ENCODE results near the gene HEATR3. TPM values are rescaled to one million over a fixed set of nuclear protein-coding genes. Genes with fewer than 3 reads are reported as not detected.

Gene HEATR3
- total and polyA plus RNA-seq, 2 of the 13 experiments (the other 11 are each of a cell fraction or from before 2014, with no cell fraction given), result 22.4 to 52.4 TPM

DNA sequence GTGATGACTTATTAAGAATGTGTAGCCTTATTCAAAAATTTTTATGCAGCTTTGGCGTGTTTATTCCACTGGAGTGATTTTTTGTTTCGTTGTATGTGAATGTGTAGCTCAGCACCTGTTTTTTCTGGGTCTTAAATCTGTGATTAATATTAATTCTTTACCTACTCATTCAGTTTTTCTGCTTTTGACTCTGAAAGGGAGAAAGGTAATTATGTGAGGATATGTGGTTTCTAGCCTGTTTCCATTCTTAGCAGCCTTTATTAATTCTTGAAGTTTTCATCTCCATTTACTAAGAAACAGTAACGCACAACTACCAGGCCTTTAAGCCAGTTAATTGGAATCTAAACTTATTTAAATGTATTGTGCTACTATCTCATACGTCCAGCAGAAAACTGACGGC lies 7.0 kb downstream of the HEATR3 start:
- FAIRE-seq, result no peak
- BruUV-seq (replicated peaks), result no TSS peak
- TF ChIP-seq SCMH1 (CRISPR knock-in tag; IDR thresholded peaks at IDR 0.05; ENCODE audit: borderline replicate concordance), result no peak
- TF ChIP-seq ELF1 (CRISPR knock-in tag; IDR thresholded peaks at IDR 0.05), result no peak
- TF ChIP-seq HOXA7 (CRISPR knock-in tag; IDR thresholded peaks at IDR 0.05), result no peak
- TF ChIP-seq ASH2L (IDR thresholded peaks at IDR 0.05; ENCODE audit: insufficient read length, low read depth, low read length), result no peak
- TF ChIP-seq KLF9 (CRISPR knock-in tag; IDR thresholded peaks at IDR 0.05; ENCODE audit: low read depth), result no peak
- no peak for TF ChIP-seq SMAD3 (CRISPR knock-in tag; IDR thresholded peaks at IDR 0.05)
- TF ChIP-seq, protein P1, sequence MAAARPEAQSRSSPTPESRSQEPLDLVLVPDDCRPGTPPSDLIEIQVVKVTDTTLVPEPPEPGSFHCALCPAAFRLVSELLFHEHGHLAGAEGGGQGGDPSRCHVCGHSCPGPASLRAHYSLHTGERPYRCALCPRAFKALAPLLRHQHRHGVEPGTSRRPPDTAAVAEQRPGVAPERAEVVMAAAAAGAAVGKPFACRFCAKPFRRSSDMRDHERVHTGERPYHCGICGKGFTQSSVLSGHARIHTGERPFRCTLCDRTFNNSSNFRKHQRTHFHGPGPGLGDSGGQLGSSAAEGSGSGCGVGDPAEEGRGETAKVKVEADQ (CRISPR knock-in tag; IDR thresholded peaks at IDR 0.05; ENCODE audit: borderline replicate concordance), result no peak
- TF ChIP-seq TEAD3 (CRISPR knock-in tag; optimal IDR thresholded peaks at IDR 0.05; ENCODE audit: borderline replicate concordance), result no peak
- TF ChIP-seq, protein P2, sequence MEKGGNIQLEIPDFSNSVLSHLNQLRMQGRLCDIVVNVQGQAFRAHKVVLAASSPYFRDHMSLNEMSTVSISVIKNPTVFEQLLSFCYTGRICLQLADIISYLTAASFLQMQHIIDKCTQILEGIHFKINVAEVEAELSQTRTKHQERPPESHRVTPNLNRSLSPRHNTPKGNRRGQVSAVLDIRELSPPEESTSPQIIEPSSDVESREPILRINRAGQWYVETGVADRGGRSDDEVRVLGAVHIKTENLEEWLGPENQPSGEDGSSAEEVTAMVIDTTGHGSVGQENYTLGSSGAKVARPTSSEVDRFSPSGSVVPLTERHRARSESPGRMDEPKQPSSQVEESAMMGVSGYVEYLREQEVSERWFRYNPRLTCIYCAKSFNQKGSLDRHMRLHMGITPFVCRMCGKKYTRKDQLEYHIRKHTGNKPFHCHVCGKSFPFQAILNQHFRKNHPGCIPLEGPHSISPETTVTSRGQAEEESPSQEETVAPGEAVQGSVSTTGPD (CRISPR knock-in tag; IDR thresholded peaks at IDR 0.05), result no peak
- TF ChIP-seq ZSCAN12 (CRISPR knock-in tag; IDR thresholded peaks at IDR 0.05), result no peak
- no peak for TF ChIP-seq KLF13 (CRISPR knock-in tag; IDR thresholded peaks at IDR 0.05)
- TF ChIP-seq NCOA2 (CRISPR knock-in tag; IDR thresholded peaks at IDR 0.05), result no peak
- TF ChIP-seq ZNF468 (CRISPR knock-in tag; IDR thresholded peaks at IDR 0.05), result no peak
- TF ChIP-seq, protein P3, sequence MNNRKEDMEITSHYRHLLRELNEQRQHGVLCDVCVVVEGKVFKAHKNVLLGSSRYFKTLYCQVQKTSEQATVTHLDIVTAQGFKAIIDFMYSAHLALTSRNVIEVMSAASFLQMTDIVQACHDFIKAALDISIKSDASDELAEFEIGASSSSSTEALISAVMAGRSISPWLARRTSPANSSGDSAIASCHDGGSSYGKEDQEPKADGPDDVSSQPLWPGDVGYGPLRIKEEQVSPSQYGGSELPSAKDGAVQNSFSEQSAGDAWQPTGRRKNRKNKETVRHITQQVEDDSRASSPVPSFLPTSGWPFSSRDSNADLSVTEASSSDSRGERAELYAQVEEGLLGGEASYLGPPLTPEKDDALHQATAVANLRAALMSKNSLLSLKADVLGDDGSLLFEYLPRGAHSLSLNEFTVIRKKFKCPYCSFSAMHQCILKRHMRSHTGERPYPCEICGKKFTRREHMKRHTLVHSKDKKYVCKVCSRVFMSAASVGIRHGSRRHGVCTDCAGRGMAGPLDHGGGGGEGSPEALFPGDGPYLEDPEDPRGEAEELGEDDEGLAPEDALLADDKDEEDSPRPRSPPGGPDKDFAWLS (CRISPR knock-in tag; IDR thresholded peaks at IDR 0.05; ENCODE audit: borderline replicate concordance), result no peak
- TF ChIP-seq, protein P4, sequence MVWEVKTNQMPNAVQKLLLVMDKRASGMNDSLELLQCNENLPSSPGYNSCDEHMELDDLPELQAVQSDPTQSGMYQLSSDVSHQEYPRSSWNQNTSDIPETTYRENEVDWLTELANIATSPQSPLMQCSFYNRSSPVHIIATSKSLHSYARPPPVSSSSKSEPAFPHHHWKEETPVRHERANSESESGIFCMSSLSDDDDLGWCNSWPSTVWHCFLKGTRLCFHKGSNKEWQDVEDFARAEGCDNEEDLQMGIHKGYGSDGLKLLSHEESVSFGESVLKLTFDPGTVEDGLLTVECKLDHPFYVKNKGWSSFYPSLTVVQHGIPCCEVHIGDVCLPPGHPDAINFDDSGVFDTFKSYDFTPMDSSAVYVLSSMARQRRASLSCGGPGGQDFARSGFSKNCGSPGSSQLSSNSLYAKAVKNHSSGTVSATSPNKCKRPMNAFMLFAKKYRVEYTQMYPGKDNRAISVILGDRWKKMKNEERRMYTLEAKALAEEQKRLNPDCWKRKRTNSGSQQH (CRISPR knock-in tag; IDR thresholded peaks at IDR 0.05; ENCODE audit: low read depth), result no peak
- no peak for TF ChIP-seq PHF20 (CRISPR knock-in tag; IDR thresholded peaks at IDR 0.05)
- H4K20me1 ChIP-seq (ENCODE audit: insufficient read depth, low read length), result no peaks in the 10 kb centered on the region; the same call in none of the 2 replicates
- no peak for DNase-seq (ENCODE audit: low spot score)
- in situ Hi-C loops (cut with HindIII; ENCODE audit: extremely low pct_ligation_motif_present, low pct_unique_long_range_greater_than_20kb), result no loop called here
- H3K9me3 ChIP-seq (ENCODE audit: low read length), result no peaks in the 10 kb centered on the region
- H3K27ac ChIP-seq (ENCODE audit: extremely low read length, insufficient read depth, low read length), result no peak overlapping the region
- no peaks in the 10 kb centered on the region for H3K27me3 ChIP-seq (ENCODE audit: control insufficient read depth in 1 of 2, insufficient read depth in 2 of 2, low read length in 2 of 2)
- H2AFZ ChIP-seq (ENCODE audit: low read length), result no peak overlapping the region
- no peak overlapping the region for H3K4me3 ChIP-seq (replicated peaks in 1 of 3; ENCODE audit: insufficient read depth in 1 of 3, low read depth in 2 of 3, low read length in 3 of 3)
- no peak overlapping the region for H3K9ac ChIP-seq (ENCODE audit: insufficient read depth, low read depth, low read length)
- no peak for ATAC-seq
- ChIA-PET POLR2A (no interaction called here), CTCF (ENCODE audit: low intra/inter-chr PET ratio, low total read pairs) (no interaction called here)
- 97% methylated on average over 5 of the region's 5 CpGs for WGBS (ENCODE audit: low lambda C conversion rate)
- H3K79me2 ChIP-seq (ENCODE audit: insufficient read depth, low read length), result peaks cover 8% of the 10 kb centered on the region
- peaks cover 16 to 33% of the 10 kb centered on the region in 2 experiments for H3K36me3 ChIP-seq (replicated peaks in 1 of 2; ENCODE audit: control insufficient read depth in 1 of 2, insufficient read depth in 2 of 2, low read length in 2 of 2)
- H3K4me2 ChIP-seq (ENCODE audit: low read depth, low read length), result no peak overlapping the region
- intact Hi-C loops (cut with micrococcal nuclease; ENCODE audit: unreplicated experiment), result no loop called here
- H3K4me1 ChIP-seq (ENCODE audit: insufficient read depth, low read length), result peaks cover 10% of the 10 kb centered on the region

Measured in HepG2 (cell line).